GM04504 (cell line): ENCODE results near the gene BOLL.
"Not testable (repeated sequence)": the region's sequence is repeated elsewhere in the genome, so short reads cannot be mapped to it uniquely, and the experiment has no call there.

Experiments
- DNase-seq: peaks from one replicate; pipeline ENCODE4 v3.0.0-alpha.2; 2012; ENCODE audit warnings: low read depth

BOLL gene

GRCh38 chr2:197798187-197798586, 13.1 kb upstream of the BOLL start:
- DNase-seq: no peak

GRCh38 chr2:197795277-197795676, 10.2 kb upstream of the BOLL start:
- no peak for DNase-seq

GRCh38 chr2:197793456-197793855, 8.3 kb upstream of the BOLL start:
- DNase-seq: no peak

- no peak for DNase-seq
Observed at GRCh38 chr2:197786010-197786877, 1.1 kb upstream of the BOLL start.

DNA sequence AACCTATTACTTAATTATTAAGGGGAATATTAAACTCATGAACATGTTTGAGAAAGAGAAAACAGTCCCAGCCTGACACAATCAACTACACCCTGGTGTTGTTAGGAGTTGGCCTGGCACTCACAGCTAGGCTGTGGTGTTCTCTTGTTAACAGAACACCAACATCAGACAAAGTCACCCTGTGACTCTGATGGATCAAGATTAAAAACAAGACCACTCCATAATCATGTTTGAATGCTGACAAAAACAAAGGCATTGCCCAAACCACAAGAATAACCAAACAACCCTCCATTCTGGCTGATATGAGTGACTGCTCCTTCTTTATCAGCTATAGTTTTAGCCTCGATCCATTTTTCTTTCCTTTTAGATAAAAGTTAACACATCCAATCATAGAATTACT, 3.0 kb downstream of the BOLL start:
- DNase-seq: no peak

GRCh38 chr2:197779261-197779660, 5.9 kb downstream of the BOLL start:
- DNase-seq: no peak

- peak; percentile 16 for DNase-seq
Observed at GRCh38 chr2:197777823-197778407, 7.2 kb downstream of the BOLL start.

- no peak for DNase-seq
Observed at GRCh38 chr2:197760293-197760657, 24.8 kb downstream of the BOLL start.

- no peak for DNase-seq
Observed at GRCh38 chr2:197759625-197760292, 25.4 kb downstream of the BOLL start.

DNA sequence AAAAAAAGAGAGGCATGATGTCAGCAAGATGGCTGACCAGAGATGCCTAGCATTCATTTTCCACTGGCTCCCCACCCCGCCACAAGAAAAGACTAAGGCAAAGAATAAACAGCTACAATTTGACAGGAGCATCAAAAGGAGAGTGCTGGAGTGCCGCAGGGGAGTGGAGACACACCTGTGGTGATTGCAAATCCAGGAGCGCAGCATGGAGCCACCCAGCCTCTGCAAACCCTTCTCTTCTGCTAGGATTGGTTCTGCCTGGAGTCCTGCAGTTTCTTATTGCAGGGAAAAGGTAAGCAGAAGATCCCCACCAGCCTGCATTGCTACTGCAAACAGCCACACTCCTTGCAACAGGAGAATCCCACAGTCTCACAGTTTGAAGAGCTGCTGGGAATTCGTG, 26.1 kb downstream of the BOLL start:
- DNase-seq: no peak

DNA sequence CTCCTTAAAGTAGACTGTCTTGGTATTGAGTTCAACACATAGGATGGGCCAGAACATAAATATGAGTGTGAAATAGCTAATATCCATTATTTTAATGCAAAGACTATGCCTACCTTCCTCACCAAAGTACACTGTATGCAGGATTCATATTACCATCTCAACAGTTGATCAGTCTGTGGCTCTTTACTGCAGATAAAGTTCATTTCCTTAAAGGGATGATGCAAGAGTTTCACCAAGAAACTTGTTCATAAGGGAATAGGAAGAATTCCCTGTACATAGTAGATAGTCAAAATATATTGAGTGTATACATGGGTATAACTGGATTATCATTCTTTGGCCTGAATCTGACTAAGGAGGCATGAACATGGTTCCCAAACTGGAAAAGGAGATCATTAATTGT, 44.9 kb downstream of the BOLL start:
- no peak for DNase-seq

DNA sequence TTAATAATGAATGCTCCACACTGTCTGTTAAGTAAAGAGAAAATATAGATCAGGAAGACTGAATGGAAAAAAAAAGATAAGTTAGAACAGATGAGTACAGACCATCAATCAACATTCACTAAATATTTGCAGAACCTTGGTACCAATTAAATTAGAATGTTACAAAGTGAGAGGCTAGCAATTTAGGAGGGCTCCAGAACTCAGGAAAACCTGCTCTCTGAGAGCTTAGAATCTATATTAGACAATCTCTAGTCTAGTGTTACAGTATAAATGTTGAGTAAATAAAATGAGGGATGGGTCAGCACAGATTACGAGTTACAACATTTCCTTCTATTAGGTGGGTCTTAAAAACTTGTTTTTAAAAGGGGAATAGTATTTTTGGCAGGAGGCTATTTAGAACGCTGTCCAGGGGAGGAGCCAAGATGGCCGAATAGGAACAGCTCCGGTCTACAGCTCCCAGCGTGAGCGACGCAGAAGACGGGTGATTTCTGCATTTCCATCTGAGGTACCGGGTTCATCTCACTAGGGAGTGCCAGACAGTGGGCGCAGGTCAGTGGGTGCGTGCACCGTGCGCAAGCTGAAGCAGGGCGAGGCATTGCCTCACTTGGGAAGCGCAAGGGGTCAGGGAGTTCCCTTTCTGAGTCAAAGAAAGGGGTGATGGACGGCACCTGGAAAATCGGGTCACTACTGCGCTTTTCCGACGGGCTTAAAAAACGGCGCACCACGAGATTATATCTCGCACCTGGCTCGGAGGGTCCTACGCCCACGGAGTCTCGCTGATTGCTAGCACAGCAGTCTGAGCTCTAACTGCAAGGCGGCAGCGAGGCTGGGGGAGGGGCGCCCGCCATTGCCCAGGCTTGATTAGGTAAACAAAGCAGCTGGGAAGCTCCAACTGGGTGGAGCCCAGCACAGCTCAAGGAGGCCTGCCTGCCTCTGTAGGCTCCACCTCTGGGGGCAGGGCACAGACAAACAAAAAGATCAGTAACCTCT, 56.3 kb downstream of the BOLL start:
- not testable (repeated sequence) for DNase-seq

DNA sequence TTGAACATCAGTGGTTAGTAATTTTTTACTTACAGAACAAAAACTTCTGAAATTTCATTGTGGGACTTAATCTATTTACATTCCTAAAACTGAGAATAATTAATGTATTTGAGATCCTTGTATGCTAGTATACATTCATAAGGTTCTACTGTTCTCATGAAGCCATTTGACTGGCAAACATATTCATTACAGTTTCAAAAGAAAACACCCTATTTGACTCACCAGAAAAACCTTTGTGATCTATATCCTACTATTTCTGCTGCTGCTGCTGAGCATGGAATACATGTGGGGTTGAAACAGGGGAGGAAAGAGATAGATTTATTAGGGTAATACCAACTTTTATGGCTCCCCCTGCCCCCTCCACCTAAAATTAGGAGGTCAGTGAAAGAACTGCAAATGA, 58.1 kb downstream of the BOLL start:
- no peak for DNase-seq

- no peak for DNase-seq
Observed at GRCh38 chr2:197717863-197718262, 67.3 kb downstream of the BOLL start.

DNA sequence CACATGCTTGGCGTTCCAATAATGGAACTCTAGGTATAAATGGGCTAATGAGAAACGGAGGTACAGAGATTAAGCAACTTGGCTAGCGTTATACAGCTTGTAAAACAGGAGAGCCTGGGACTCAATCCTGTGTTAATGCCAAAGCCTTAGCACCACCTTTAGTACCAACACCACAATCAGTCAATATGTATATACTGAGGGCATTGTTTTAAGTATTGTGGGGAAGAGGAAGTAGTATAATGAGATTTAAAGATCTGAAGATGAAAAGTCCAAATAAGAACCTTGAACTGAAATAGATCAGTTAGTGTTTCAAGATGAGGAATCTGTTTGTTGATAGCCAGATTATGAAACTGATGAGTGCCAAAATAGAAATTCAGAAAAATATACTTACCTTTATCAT, 71.8 kb downstream of the BOLL start:
- no peak for DNase-seq

- no peak for DNase-seq
Observed at GRCh38 chr2:197711578-197711977, 73.5 kb downstream of the BOLL start.

GRCh38 chr2:197710424-197711042, 74.6 kb downstream of the BOLL start:
- no peak for DNase-seq

DNA sequence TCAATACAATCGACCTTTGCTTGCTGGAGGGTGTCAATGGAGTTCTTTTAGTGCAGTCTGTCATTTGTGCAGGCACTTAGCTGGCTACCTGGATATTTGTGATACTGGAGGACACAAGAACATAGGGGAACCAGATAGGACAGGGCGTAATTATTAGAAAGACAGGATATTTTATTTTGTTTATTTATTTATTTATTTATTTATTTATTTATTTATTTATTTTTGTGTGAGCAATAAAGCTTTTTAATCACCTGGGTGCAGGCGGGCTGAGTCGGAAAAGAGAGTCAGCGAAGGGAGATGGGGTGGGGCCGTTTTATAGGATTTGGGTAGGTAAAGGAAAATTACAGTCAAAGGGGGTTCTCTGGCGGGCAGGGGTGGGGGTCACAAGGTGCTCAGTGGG, 76.0 kb downstream of the BOLL start:
- DNase-seq: not testable (repeated sequence)

GRCh38 chr2:197708331-197708730, 76.8 kb downstream of the BOLL start:
- no peak for DNase-seq

DNA sequence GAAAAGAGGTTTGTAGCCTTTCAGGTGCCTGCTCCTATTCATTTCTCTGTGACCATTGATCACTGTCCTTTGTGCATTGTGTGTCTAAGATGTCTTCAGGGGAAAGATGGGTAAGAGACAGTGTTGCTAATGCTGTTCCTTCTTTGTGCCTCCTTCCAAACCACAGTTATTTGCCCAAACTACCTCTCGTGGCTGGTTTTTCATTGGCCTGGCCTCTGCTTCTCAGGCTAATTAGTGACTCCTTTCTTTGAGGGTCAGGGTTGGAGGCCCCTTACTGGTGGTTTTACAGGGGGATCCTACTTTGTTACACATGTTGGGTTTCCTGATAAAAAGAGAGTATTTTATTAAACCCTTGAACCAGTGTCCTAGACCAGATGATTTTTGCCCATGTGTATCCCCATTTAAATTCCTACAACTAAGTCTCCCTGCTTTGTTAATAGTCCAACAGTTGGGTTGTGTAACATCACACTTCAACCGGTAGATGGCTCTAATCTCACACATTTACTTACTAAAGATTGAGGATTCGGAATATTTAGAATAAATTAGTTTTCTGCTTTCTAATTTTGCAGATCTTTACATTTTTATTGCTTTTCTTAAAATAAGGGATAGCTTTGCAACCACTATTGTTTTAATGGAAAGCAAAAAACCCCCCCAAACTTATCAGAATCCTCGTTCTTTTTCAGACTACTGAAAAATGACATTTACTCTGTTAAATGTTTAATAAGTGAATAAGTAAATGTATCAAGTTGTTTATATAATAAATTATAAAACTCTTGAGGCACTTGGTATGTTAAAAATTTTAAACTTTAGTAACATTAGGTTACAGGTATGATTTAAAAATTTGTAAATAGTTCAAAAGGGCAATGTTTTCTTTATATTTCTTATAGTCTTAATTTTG, 77.6 kb downstream of the BOLL start:
- no peak for DNase-seq

DNA sequence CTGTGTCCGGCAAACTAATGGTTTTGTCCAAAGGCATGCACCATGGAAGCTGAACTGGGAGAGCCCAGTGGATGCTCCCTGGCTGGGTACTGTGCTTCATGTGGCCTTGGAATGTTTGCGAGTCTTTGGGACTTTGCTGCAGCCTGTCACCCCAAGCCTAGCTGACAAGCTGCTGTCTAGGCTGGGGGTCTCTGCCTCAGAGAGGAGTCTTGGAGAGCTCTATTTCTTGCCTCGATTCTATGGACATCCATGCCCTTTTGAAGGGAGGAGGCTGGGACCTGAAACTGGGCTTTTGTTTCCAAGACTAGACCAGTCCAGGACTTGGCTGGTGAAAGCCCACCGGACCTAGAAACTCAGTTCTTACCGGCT, 78.3 kb downstream of the BOLL start:
- DNase-seq: no peak
